ENCODE results near the gene GPR15. TPM values are rescaled to one million over a fixed set of nuclear protein-coding genes. Genes with fewer than 3 reads are reported as not detected.

Gene GPR15
- total and polyA plus RNA-seq, 3 donors from 2014 or later, result 0.34 TPM; not detected in 2

DNA sequence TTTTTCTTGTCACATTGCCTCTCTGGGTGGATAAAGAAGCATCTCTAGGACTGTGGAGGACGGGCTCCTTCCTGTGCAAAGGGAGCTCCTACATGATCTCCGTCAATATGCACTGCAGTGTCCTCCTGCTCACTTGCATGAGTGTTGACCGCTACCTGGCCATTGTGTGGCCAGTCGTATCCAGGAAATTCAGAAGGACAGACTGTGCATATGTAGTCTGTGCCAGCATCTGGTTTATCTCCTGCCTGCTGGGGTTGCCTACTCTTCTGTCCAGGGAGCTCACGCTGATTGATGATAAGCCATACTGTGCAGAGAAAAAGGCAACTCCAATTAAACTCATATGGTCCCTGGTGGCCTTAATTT is 478 bp downstream of the GPR15 start:
- H3K4me1 ChIP-seq, result no peaks in the 10 kb centered on the region
- no peaks in the 10 kb centered on the region for H3K27me3 ChIP-seq
- H3K4me3 ChIP-seq, result no peak overlapping the region
- intact Hi-C loops (cut with DNase I; ENCODE audit: low total_unique reads), result no loop called here
- no peak for DNase-seq
- TF ChIP-seq POLR2A (IDR thresholded peaks at IDR 0.05), result no peak
- TF ChIP-seq, protein P1, sequence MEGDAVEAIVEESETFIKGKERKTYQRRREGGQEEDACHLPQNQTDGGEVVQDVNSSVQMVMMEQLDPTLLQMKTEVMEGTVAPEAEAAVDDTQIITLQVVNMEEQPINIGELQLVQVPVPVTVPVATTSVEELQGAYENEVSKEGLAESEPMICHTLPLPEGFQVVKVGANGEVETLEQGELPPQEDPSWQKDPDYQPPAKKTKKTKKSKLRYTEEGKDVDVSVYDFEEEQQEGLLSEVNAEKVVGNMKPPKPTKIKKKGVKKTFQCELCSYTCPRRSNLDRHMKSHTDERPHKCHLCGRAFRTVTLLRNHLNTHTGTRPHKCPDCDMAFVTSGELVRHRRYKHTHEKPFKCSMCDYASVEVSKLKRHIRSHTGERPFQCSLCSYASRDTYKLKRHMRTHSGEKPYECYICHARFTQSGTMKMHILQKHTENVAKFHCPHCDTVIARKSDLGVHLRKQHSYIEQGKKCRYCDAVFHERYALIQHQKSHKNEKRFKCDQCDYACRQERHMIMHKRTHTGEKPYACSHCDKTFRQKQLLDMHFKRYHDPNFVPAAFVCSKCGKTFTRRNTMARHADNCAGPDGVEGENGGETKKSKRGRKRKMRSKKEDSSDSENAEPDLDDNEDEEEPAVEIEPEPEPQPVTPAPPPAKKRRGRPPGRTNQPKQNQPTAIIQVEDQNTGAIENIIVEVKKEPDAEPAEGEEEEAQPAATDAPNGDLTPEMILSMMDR (IDR thresholded peaks at IDR 0.05), result no peak
- H3K36me3 ChIP-seq (ENCODE audit: low read depth, missing control alignments), result no peaks in the 10 kb centered on the region
- no peak overlapping the region for H3K27ac ChIP-seq
- 64 to 74% methylated on average over 3 to 5 of the region's 5 CpGs for WGBS, 2 donors
- no peaks in the 10 kb centered on the region for H3K9me3 ChIP-seq

DNA sequence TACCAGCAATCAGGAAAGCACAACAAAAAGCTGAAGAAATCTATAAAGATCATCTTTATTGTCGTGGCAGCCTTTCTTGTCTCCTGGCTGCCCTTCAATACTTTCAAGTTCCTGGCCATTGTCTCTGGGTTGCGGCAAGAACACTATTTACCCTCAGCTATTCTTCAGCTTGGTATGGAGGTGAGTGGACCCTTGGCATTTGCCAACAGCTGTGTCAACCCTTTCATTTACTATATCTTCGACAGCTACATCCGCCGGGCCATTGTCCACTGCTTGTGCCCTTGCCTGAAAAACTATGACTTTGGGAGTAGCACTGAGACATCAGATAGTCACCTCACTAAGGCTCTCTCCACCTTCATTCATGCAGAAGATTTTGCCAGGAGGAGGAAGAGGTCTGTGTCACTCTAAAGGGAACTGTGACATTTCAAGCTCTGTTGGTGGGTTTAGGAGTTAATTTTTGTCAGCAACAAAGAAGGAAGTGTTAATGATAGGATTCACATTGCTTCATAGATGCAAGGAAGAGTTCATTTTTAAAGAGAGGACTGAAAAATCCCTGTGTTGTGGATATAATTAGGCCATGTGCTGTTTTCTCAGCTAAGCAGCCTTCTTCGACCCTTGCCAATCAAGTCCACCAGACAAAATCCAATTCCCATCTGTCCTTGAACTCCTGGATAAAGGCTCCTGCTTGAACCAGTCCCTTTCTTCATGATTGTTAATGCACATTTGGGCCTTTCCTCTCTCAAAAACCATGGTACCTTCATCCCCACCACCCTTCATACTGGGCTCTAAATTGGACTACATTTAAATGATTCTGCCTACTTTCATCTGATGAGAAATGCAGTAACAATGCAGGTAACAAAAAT is 1.2 kb downstream of the GPR15 start:
- Histone ChIP-seq H3K27ac (no peak overlapping the region), H3K9me3 (no peaks in the 10 kb centered on the region), H3K27me3 (no peaks in the 10 kb centered on the region), H3K4me3 (no peak overlapping the region), H3K4me1 (no peaks in the 10 kb centered on the region), H3K36me3 (ENCODE audit: low read depth, missing control alignments) (no peaks in the 10 kb centered on the region)
- intact Hi-C loops (cut with DNase I; ENCODE audit: low total_unique reads), result no loop called here
- no peak for DNase-seq
- WGBS, 2 donors, result 85 to 94% methylated on average over 6 of the region's 6 CpGs
- TF ChIP-seq, protein P1 (IDR thresholded peaks at IDR 0.05), result no peak
- TF ChIP-seq POLR2A (IDR thresholded peaks at IDR 0.05), result no peak

DNA sequence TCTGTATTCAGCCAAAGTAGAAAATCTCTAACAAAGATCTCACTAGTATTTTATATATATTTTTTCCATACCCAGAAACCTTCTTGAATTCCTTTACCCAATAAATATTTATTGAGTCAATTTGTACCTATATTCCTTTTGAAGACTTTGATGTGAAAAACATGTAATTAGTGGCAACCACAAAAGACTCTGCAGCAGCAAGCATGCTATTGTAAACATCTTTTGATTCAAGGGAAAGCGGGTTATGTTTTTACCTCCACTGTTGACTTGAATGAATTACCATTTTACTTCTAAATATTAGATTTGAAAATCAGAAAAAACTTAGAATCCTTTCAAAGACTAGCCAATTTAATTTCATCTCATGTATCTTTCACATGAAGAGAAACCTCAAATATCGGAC is 2.4 kb downstream of the GPR15 start:
- intact Hi-C loops (cut with DNase I; ENCODE audit: low total_unique reads), result no loop called here
- H3K27ac ChIP-seq, result no peak overlapping the region
- 88 to 93% methylated on average over 2 of the region's 2 CpGs for WGBS, 2 donors

DNA sequence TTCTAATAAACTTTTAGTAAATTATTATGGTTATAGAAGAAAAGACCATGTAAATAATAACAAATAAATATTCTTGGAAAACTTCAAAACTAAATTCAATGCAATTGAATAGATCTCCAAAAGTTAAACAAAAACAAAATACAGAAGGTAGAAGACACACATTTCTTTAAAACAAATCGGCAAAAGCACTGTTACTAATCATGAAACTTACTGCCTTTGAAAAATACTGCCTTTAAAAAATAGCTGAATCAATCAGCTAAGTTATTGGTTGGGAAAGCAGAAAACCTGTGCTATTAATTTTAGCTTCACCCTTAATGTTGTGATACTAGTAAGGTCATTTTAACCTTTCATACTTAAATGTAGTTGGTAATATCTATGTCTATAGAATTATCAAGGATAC is 3.0 kb downstream of the GPR15 start:
- WGBS, 2 donors, result 82 to 97% methylated on average over 1 of the region's 1 CpG
- H3K27ac ChIP-seq, result no peak overlapping the region
- intact Hi-C loops (cut with DNase I; ENCODE audit: low total_unique reads), result no loop called here
- H3K4me3 ChIP-seq, result no peak overlapping the region
- no peaks in the 10 kb centered on the region for H3K9me3 ChIP-seq
- no peaks in the 10 kb centered on the region for H3K4me1 ChIP-seq
- H3K27me3 ChIP-seq, result no peaks in the 10 kb centered on the region
- H3K36me3 ChIP-seq (ENCODE audit: low read depth, missing control alignments), result no peaks in the 10 kb centered on the region
- DNase-seq, result no peak
- no peak for TF ChIP-seq POLR2A (IDR thresholded peaks at IDR 0.05)
- TF ChIP-seq, protein P1 (IDR thresholded peaks at IDR 0.05), result no peak

More for the DNA sequence above, 2.4 kb downstream of the GPR15 start:
- no peaks in the 10 kb centered on the region for H3K27me3 ChIP-seq
- no peak for DNase-seq
- H3K36me3 ChIP-seq (ENCODE audit: low read depth, missing control alignments), result no peaks in the 10 kb centered on the region
- no peaks in the 10 kb centered on the region for H3K9me3 ChIP-seq
- H3K4me3 ChIP-seq, result no peak overlapping the region
- no peaks in the 10 kb centered on the region for H3K4me1 ChIP-seq
- TF ChIP-seq, protein P1 (IDR thresholded peaks at IDR 0.05), result no peak
- no peak for TF ChIP-seq POLR2A (IDR thresholded peaks at IDR 0.05)

Data from testis (tissue), 3 donors.